Hepatocyte (in vitro differentiated cells): ENCODE measurements around the gene SHROOM4. TPM values are rescaled to one million over a fixed set of nuclear protein-coding genes. Genes with fewer than 3 reads are reported as not detected.
A peak's percentile ranks its signal among the peaks of the same experiment; 100 is the strongest.

Experiments
- DNase-seq: peaks from one replicate; pipeline ENCODE4 v3.0.0-alpha.2; 2016; ENCODE audit warnings: low spot score
- H2AFZ ChIP-seq: fragments of 200-600 bp; sonication (generic); 2 replicates; pipeline ENCODE4 v1.6.0; 2016; ENCODE audit warnings: antibody characterized with exemption, mild to moderate bottlenecking
- H3K27ac ChIP-seq: fragments of 200-600 bp; sonication (generic); 2 replicates; pipeline ENCODE4 v1.5.1; 2016; ENCODE audit warnings: mild to moderate bottlenecking
- H3K27me3 ChIP-seq: fragments of 200-600 bp; sonication (generic); 2 replicates; pipeline ENCODE4 v1.6.1; 2016
- H3K36me3 ChIP-seq: fragments of 200-600 bp; sonication (generic); replicated peaks from 2 replicates; pipeline ENCODE4 v1.5.1; 2016; ENCODE audit warnings: low read depth; ENCODE audit not compliant: insufficient read depth
- H3K4me1 ChIP-seq: fragments of 200-600 bp; sonication (generic); 2 replicates; pipeline ENCODE4 v1.5.1; 2016; ENCODE audit warnings: mild to moderate bottlenecking, moderate library complexity; ENCODE audit not compliant: insufficient read depth
- H3K4me2 ChIP-seq: fragments of 200-600 bp; sonication (generic); 2 replicates; pipeline ENCODE4 v1.6.0; 2016
- H3K4me3 ChIP-seq: fragments of 200-600 bp; sonication (generic); 2 replicates; pipeline ENCODE4 v1.5.1; 2016; ENCODE audit warnings: mild to moderate bottlenecking
- H3K79me2 ChIP-seq: fragments of 200-600 bp; sonication (generic); 2 replicates; pipeline ENCODE4 v1.6.0; 2017; ENCODE audit warnings: mild to moderate bottlenecking
- H3K9me2 ChIP-seq: fragments of 200-600 bp; sonication (generic); replicated peaks from 2 replicates; pipeline ENCODE4 v1.6.0; 2017; ENCODE audit warnings: mild to moderate bottlenecking; ENCODE audit not compliant: insufficient read depth
- H3K9me3 ChIP-seq: fragments of 200-600 bp; sonication (generic); 2 replicates; pipeline ENCODE4 v1.5.1; 2016; ENCODE audit warnings: low read depth, mild to moderate bottlenecking
- H4K20me1 ChIP-seq: fragments of 200-600 bp; sonication (generic); 2 replicates; pipeline ENCODE4 v1.6.0; 2016; ENCODE audit warnings: mild to moderate bottlenecking; ENCODE audit not compliant: insufficient read depth, poor library complexity, severe bottlenecking
- EZH2 ChIP-seq: fragments of 200-600 bp; sonication (generic); IDR thresholded peaks from 2 replicates; pipeline ENCODE4 v1.6.1; 2016; ENCODE audit warnings: antibody characterized with exemption, mild to moderate bottlenecking, borderline replicate concordance
- EZH2phosphoT487 ChIP-seq: fragments of 200-600 bp; sonication (generic); IDR thresholded peaks from one replicate; pipeline ENCODE4 v1.6.1; 2018; ENCODE audit warnings: antibody characterized with exemption, mild to moderate bottlenecking, low read depth, moderate library complexity; ENCODE audit not compliant: unreplicated experiment, severe bottlenecking
- WGBS: methylation state at CpG from one replicate; pipeline ENCODE4 v1.1.6; 2016; ENCODE audit warnings: low lambda C conversion rate; ENCODE audit errors: missing lambda C conversion rate; 5-methylcytosine and 5-hydroxymethylcytosine counted together
- polyA plus RNA-seq: library from polyadenylated mRNA; unstranded; fragments of >200 nt; fragmentation: Nextera tagmentation; extraction: Ambion mirVana; gene quantifications from 2 replicates; pipeline ENCODE4 v1.2.1, GENCODE V29; 2016
- total RNA-seq: library from RNA; depleted of rRNA; stranded (reverse); fragments of >200 nt; gene quantifications from 2 replicates; pipeline ENCODE4 v1.2.3, GENCODE V29; 2014
- TF ChIP-seq, protein P1 (sequence below): fragments of 200-600 bp; sonication (generic); IDR thresholded peaks from 2 replicates; pipeline ENCODE4 v1.5.1; 2016; ENCODE audit warnings: antibody characterized with exemption, mild to moderate bottlenecking; ENCODE audit not compliant: poor library complexity

Gene SHROOM4, protein sequence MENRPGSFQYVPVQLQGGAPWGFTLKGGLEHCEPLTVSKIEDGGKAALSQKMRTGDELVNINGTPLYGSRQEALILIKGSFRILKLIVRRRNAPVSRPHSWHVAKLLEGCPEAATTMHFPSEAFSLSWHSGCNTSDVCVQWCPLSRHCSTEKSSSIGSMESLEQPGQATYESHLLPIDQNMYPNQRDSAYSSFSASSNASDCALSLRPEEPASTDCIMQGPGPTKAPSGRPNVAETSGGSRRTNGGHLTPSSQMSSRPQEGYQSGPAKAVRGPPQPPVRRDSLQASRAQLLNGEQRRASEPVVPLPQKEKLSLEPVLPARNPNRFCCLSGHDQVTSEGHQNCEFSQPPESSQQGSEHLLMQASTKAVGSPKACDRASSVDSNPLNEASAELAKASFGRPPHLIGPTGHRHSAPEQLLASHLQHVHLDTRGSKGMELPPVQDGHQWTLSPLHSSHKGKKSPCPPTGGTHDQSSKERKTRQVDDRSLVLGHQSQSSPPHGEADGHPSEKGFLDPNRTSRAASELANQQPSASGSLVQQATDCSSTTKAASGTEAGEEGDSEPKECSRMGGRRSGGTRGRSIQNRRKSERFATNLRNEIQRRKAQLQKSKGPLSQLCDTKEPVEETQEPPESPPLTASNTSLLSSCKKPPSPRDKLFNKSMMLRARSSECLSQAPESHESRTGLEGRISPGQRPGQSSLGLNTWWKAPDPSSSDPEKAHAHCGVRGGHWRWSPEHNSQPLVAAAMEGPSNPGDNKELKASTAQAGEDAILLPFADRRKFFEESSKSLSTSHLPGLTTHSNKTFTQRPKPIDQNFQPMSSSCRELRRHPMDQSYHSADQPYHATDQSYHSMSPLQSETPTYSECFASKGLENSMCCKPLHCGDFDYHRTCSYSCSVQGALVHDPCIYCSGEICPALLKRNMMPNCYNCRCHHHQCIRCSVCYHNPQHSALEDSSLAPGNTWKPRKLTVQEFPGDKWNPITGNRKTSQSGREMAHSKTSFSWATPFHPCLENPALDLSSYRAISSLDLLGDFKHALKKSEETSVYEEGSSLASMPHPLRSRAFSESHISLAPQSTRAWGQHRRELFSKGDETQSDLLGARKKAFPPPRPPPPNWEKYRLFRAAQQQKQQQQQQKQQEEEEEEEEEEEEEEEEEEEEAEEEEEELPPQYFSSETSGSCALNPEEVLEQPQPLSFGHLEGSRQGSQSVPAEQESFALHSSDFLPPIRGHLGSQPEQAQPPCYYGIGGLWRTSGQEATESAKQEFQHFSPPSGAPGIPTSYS (N-terminal part only)
- total RNA-seq (7.1 and 7.3 TPM in 2 replicates), polyA plus RNA-seq (1.6 and 2.8 TPM in 2 replicates)

DNA sequence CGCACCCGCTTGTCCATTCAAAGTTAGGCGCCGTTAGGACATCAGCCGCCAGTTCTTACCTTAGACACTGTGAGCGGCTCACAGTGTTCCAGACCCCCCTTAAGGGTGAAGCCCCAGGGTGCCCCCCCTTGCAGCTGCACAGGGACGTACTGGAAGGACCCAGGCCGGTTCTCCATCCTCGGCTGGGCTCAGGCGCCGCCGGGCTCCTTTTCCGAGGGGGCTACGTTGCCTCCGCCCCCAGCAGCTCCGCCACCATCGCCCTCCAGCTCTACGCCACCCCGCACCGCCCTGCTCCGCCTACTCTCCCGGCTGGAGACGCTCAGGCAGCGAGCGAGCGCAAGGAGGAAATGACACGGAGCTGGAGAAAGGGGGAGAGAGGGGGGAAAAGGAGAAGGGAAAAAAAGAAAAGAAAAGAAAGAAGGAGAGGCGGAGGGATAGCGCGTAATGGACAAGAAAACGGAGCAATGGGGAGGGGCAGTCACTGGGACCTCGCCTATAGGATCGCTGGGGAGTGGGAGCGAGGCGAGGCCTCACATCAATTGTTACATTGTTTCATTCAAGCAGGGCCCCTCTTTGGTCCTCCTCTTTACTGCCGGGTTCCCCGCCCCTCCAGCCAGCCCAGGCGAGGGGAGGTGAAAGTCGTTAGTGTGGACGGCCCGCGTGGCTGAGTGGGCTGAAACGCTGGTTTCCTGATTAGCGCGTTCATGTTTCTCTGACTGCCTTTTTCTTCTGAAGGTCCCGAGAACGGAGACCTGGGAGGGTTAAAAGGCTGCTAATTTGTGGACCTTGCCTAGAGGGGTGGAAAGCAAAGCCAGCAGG lies at the start of gene SHROOM4:
Gene SHROOM4, minus strand, starts transcription at position 352 of the 819 bp plus-strand sequence. Its CDS starts 176 bp downstream, at position 176.
- H3K27me3 ChIP-seq: no peaks in the 10 kb centered on the region
- no peaks in the 10 kb centered on the region for H3K9me2 ChIP-seq
- no peaks in the 10 kb centered on the region for H3K9me3 ChIP-seq
- peak within 1 kb of the TSS; percentile 95 for H3K27ac ChIP-seq
- 42% methylated on average over 47 of the region's 47 CpGs for WGBS
- peaks cover 5% of the 10 kb centered on the region for H3K4me1 ChIP-seq
- peak; percentile 74 for DNase-seq
- H4K20me1 ChIP-seq: no peaks in the 10 kb centered on the region
- H3K36me3 ChIP-seq: no peaks in the 10 kb centered on the region
- peak within 1 kb of the TSS; percentile 57 for H2AFZ ChIP-seq
- H3K79me2 ChIP-seq: peaks cover 28% of the 10 kb centered on the region
- H3K4me2 ChIP-seq: peak within 1 kb of the TSS; percentile 85
- peak within 1 kb of the TSS; percentile 70 for H3K4me3 ChIP-seq
- no peak for TF ChIP-seq EZH2phosphoT487
- TF ChIP-seq, protein P1, sequence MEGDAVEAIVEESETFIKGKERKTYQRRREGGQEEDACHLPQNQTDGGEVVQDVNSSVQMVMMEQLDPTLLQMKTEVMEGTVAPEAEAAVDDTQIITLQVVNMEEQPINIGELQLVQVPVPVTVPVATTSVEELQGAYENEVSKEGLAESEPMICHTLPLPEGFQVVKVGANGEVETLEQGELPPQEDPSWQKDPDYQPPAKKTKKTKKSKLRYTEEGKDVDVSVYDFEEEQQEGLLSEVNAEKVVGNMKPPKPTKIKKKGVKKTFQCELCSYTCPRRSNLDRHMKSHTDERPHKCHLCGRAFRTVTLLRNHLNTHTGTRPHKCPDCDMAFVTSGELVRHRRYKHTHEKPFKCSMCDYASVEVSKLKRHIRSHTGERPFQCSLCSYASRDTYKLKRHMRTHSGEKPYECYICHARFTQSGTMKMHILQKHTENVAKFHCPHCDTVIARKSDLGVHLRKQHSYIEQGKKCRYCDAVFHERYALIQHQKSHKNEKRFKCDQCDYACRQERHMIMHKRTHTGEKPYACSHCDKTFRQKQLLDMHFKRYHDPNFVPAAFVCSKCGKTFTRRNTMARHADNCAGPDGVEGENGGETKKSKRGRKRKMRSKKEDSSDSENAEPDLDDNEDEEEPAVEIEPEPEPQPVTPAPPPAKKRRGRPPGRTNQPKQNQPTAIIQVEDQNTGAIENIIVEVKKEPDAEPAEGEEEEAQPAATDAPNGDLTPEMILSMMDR: no peak
- TF ChIP-seq EZH2: no peak

DNA sequence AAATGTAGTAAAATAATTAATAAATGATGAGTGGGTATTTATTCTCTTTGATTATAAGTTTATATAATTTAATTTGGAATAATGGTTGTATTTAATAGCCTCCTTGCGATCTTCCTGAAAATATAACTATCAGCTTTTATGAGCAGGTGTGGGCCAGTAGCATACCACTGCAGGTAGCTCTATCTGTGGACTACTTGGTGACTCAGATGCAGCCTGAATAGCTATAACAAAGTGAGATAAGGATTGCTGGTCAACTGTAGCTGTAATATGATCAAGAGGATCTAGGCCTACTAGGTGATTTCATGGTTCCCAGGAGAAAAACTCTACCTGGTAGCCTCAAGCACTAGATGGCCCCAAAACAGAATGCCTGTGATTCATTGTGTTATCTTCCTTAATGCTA lies 49.5 kb upstream of the SHROOM4 start:
- Histone ChIP-seq H3K27ac (no peak overlapping the region), H2AFZ (no peak overlapping the region), H3K4me1 (peaks cover 5% of the 10 kb centered on the region), H3K27me3 (no peaks in the 10 kb centered on the region), H3K79me2 (no peaks in the 10 kb centered on the region), H3K9me2 (no peaks in the 10 kb centered on the region), H3K9me3 (no peaks in the 10 kb centered on the region), H3K4me3 (no peak overlapping the region), H3K36me3 (no peaks in the 10 kb centered on the region), H3K4me2 (no peak overlapping the region), H4K20me1 (no peaks in the 10 kb centered on the region)
- no peak for DNase-seq
- 88% methylated on average over 1 of the region's 1 CpG for WGBS
- TF ChIP-seq EZH2phosphoT487 (no peak), EZH2 (no peak)
- TF ChIP-seq, protein P1: no peak

DNA sequence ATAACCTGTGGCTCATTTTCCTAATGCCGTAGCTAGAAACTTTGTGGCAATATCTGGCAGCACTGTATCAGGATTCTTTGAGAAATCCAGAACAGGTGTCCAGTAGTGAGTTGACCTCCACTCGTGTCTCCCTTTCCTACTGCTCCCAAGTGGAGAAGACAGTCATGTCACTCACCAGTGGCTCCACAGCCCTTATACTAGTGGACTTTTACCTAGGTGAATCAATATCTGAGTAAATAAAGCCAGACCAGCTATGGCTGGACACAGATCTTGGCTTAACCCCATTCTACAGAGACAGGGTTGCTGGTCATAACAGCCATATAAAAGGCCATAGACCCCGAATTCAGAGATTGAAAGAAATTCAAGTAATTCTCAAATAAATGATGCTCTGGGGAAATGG lies 46.5 kb upstream of the SHROOM4 start:
- no peak overlapping the region for H3K4me3 ChIP-seq
- WGBS: 68% methylated on average over 3 of the region's 3 CpGs
- H3K9me3 ChIP-seq: no peaks in the 10 kb centered on the region
- peak overlapping the region; percentile 11 for H3K27ac ChIP-seq
- TF ChIP-seq EZH2 (no peak), EZH2phosphoT487 (no peak)
- TF ChIP-seq, protein P1: no peak
- no peaks in the 10 kb centered on the region for H3K79me2 ChIP-seq
- DNase-seq: no peak
- no peak overlapping the region for H3K4me2 ChIP-seq
- no peak overlapping the region for H2AFZ ChIP-seq
- H3K9me2 ChIP-seq: no peaks in the 10 kb centered on the region
- H4K20me1 ChIP-seq: no peaks in the 10 kb centered on the region
- H3K4me1 ChIP-seq: peaks cover 5% of the 10 kb centered on the region
- no peaks in the 10 kb centered on the region for H3K27me3 ChIP-seq
- H3K36me3 ChIP-seq: no peaks in the 10 kb centered on the region
